Right lobe of liver (tissue), 6 donors: Measurements from ENCODE around the gene TAOK3. TPM values are rescaled to one million over a fixed set of nuclear protein-coding genes. Genes with fewer than 3 reads are reported as not detected.

Experiments used
- ATAC-seq, 4 donors: fragments of 200-7000 bp; cut with Tn5 transposase; one replicate each; pipeline ENCODE4 v1.9.1; 2020; ENCODE audit warnings: mild to moderate bottlenecking in 4 of 4, moderate library complexity in 4 of 4
- DNase-seq, 3 donors: peaks; one replicate each; pipeline ENCODE4 v3.0.0-alpha.2; 2020
- H3K27ac ChIP-seq, 3 donors: fragments of 200-600 bp; one replicate each; pipeline ENCODE4 v1.8.0; 2022
- H3K27me3 ChIP-seq, 2 donors: fragments of 200-600 bp; one replicate each; pipeline ENCODE4 v1.8.0; 2022
- H3K36me3 ChIP-seq, 4 donors: fragments of 200-600 bp; sonication (generic) in 1 of 4; one replicate each; pipeline versions ENCODE4 v1.5.1 to v1.8.0; 2017 to 2022; ENCODE audit warnings: control low read depth in 1 of 4
- H3K4me1 ChIP-seq, 4 donors: fragments of 200-600 bp; sonication (generic) in 1 of 4; one replicate each; pipeline versions ENCODE4 v1.5.1 to v1.8.0; 2017 to 2022; ENCODE audit warnings: control low read depth in 1 of 4
- H3K4me3 ChIP-seq, 3 donors: fragments of 200-600 bp; one replicate each; pipeline ENCODE4 v1.8.0; 2022
- H3K9me3 ChIP-seq, 4 donors: fragments of 200-600 bp; sonication (generic) in 1 of 4; one replicate each; pipeline versions ENCODE4 v1.5.1 to v1.8.0; 2017 to 2022; ENCODE audit warnings: control low read depth in 1 of 4
- CTCF ChIP-seq, 4 donors: fragments of 200-600 bp in 3 of 4; fragments of 450-650 bp in 1 of 4; IDR thresholded peaks; one replicate each; pipeline versions ENCODE4 v1.5.1 to v1.8.0; 2016 to 2022; ENCODE audit warnings: antibody characterized with exemption in 4 of 4, mild to moderate bottlenecking in 2 of 4
- POLR2A ChIP-seq: fragments of 450-650 bp; IDR thresholded peaks from one replicate; pipeline ENCODE4 v1.6.1; 2017; ENCODE audit warnings: antibody characterized with exemption, mild to moderate bottlenecking
- WGBS: methylation state at CpG from one replicate; pipeline ENCODE4 v1.1.6; 2018; ENCODE audit warnings: low coverage, low lambda C conversion rate; ENCODE audit not compliant: insufficient coverage; ENCODE audit errors: missing lambda C conversion rate; 5-methylcytosine and 5-hydroxymethylcytosine counted together
- intact Hi-C, 2 donors: fragments of 100-400 bp; cut with DNase I; formaldehyde crosslinking; loops; one replicate each; pipeline versions ENCODE4 v1.11.2 to v1.14.1; 2022
- total RNA-seq, 6 experiments: library from RNA; depleted of rRNA in 2 of 6; stranded (reverse); fragments of >200 nt in 2 of 6; fragmentation: NEBNext Ultra II Directional in 3 of 6; extraction: Animal tissue kit (Norgen Biotek cat#: 25700) in 3 of 6; gene quantifications; one replicate each; pipeline versions ENCODE4 v1.1.0 to v1.2.4, GENCODE V29; 2016 to 2023
- donor health status: DM: no; HTN: yes; CAD: no.
- donor health status: DM: no; HTN: no; CAD: no.
- donor health status: DM: no; HTN: no; CAD: no.
- donor health status: DM: no; HTN: yes; CAD: no.
- donor health status: DM: no; HTN: yes; CAD: no.

Gene TAOK3
- total RNA-seq, 6 experiments from 2014 or later: 12.2 to 21.9 (median 17.7) TPM

DNA sequence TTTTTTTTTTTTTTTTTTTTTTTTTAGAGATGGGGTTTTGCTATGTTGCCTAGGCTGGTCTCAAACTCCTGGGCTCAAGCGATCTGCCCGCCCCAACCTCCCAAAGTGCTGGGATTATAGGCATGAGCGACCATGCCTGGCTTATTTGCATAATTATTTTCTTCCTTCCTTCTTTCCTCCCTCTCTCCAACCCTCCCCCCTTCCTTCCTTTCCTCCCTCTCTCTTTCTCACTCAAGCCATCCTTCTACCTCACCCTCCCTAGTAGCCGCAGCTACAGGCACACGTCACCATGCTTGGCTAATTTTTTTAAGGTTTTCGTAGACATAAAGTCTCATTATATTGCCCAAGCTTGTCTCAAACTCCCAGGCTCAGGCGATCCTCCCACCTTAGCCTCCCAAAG, 152.9 kb downstream of the TAOK3 start:
- intact Hi-C loops: no loop called here
- no peak for DNase-seq
- H3K27ac ChIP-seq: no peak overlapping the region
- no peaks in the 10 kb centered on the region for H3K9me3 ChIP-seq
- no peak overlapping the region for H3K4me3 ChIP-seq
- WGBS: 92% methylated on average over 7 of the region's 7 CpGs
- TF ChIP-seq CTCF (IDR thresholded peaks at IDR 0.05) (no peak), POLR2A (no peak)
- H3K36me3 ChIP-seq: no peaks in the 10 kb centered on the region
- ATAC-seq: no peak
- H3K4me1 ChIP-seq: peaks cover 0 to 20% (median 1%) of the 10 kb centered on the region in 4 donors
- H3K27me3 ChIP-seq: no peaks in the 10 kb centered on the region

GRCh38 chr12:118219106-118219505, 153.6 kb downstream of the TAOK3 start:
- Histone ChIP-seq H3K27ac (no peak overlapping the region), H3K27me3 (no peaks in the 10 kb centered on the region), H3K4me3 (no peak overlapping the region), H3K4me1 (peaks cover 0 to 20% (median 1%) of the 10 kb centered on the region in 4 donors), H3K36me3 (no peaks in the 10 kb centered on the region), H3K9me3 (no peaks in the 10 kb centered on the region)
- ATAC-seq (no peak), DNase-seq (no peak)
- 82% methylated on average over 5 of the region's 5 CpGs for WGBS
- TF ChIP-seq POLR2A: no peak
- no peak for TF ChIP-seq CTCF (IDR thresholded peaks at IDR 0.05)
- intact Hi-C loops: no loop called here

- H3K36me3 ChIP-seq: peaks cover 0 to 16% (median 3%) of the 10 kb centered on the region in 4 donors
- ATAC-seq (no peak), DNase-seq (no peak)
- H3K4me3 ChIP-seq: no peak overlapping the region
- intact Hi-C loops: no loop called here
- H3K27me3 ChIP-seq: no peaks in the 10 kb centered on the region
- no peaks in the 10 kb centered on the region for H3K4me1 ChIP-seq
- 95% methylated on average over 1 of the region's 1 CpG for WGBS
- TF ChIP-seq CTCF (IDR thresholded peaks at IDR 0.05): no peak
- TF ChIP-seq POLR2A: no peak
- no peak overlapping the region for H3K27ac ChIP-seq
- H3K9me3 ChIP-seq: no peaks in the 10 kb centered on the region
Measured at GRCh38 chr12:118213452-118213851, 159.3 kb downstream of the TAOK3 start.

DNA sequence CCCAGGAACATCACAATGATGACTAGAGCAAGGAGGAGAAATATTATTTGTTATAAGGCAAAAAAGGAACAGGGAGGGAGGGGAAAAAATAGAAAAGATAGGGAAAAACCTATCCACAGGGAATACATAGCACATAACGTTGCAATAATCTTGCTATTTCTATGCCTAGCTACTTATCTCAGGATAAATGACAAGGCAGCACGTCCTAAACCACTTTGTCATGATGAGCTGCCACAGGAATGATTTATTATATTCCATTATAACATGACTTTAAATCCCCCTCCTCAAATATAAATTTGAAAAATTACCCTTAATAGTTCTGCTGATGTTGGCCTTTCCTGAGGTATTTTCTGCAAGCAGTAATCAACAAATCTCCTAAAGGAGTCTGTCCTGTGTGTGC, 160.1 kb downstream of the TAOK3 start:
- intact Hi-C loops: no loop called here
- H3K4me3 ChIP-seq: no peak overlapping the region
- no peak for DNase-seq
- peaks cover 0 to 16% (median 3%) of the 10 kb centered on the region in 4 donors for H3K36me3 ChIP-seq
- no peak overlapping the region for H3K27ac ChIP-seq
- no peak for ATAC-seq
- no peaks in the 10 kb centered on the region for H3K4me1 ChIP-seq
- no peaks in the 10 kb centered on the region for H3K27me3 ChIP-seq
- WGBS: 85% methylated on average over 2 of the region's 2 CpGs
- TF ChIP-seq CTCF (IDR thresholded peaks at IDR 0.05) (no peak), POLR2A (no peak)
- H3K9me3 ChIP-seq: no peaks in the 10 kb centered on the region

- Histone ChIP-seq H3K9me3 (no peaks in the 10 kb centered on the region), H3K27ac (no peak overlapping the region), H3K4me1 (no peaks in the 10 kb centered on the region), H3K4me3 (no peak overlapping the region), H3K27me3 (no peaks in the 10 kb centered on the region), H3K36me3 (peaks cover 0 to under 1% (median 0%) of the 10 kb centered on the region in 4 donors)
- WGBS: 70% methylated on average over 3 of the region's 3 CpGs
- no peak for DNase-seq
- TF ChIP-seq POLR2A (no peak), CTCF (IDR thresholded peaks at IDR 0.05) (no peak)
- ATAC-seq: no peak
- intact Hi-C loops: no loop called here
Measured at GRCh38 chr12:118206107-118206412, 166.6 kb downstream of the TAOK3 start.
